Activated CD8-positive, alpha-beta memory T cell treated with anti-CD3 and anti-CD28 coated beads for 48 hours (primary cell): ENCODE data around the gene TNFAIP8L1.

ENCODE experiments used
- DNase-seq, 3 experiments: peaks; one replicate each; pipeline ENCODE4 v3.0.0-alpha.2; 2020; ENCODE audit warnings: low read depth in 2 of 3, low spot score in 2 of 3

The TNFAIP8L1 gene

DNA sequence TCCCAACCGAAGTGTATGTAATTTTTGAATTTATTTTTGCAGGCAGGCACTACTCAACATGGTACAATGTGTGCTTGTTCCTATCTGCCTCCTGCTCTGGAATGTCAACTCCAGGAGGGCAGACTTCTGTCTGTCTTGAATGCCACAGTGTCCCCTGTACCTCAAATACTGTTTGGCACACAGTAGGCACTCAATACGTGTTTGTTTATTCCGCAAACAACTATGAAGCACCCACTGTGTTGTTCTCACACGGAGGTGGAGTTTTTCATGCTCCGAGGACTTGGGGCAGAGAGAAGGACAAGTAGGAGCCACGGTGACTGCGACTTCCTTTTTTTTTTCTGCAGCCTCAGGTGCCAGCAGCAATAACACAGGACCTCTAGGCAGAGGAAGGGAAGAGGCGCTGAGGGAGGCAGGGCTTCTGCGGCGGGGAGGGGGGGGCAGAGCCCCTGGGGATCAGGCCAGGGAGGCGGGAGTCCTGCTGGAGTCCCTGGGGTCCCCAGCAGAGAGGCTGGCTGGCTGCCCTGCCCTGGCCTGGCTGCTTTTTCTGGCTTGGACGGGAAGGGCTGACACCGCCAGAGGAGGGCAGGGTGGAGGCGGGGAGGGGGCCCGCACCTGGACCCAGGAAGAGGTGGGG is 29.3 kb upstream of the TNFAIP8L1 start:
- DNase-seq = no peak

- no peak for DNase-seq
Measured at GRCh38 chr19:4613254-4613751, 26.0 kb upstream of the TNFAIP8L1 start.

DNA sequence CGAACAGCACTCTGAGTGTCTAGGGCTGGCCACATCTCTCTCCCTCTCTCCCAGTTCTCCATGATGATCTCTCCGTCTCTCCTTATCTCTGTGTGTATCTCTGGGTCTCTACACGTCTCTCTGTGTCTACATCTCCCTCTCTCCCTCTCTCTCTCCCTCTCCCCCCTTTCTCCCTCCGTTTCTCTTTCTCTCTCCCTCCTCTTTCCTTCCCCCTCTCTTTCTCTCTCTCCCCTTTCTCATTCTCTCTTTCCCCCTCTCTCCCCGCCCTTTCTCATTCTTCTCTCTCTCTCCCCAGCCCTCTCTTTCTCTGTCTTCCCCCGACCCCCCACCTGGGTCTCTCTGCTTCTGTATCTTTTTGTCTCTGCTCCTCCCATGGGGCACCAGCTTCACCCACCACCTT is 21.3 kb upstream of the TNFAIP8L1 start:
- DNase-seq = no peak

GRCh38 chr19:4619668-4620294 is 19.5 kb upstream of the TNFAIP8L1 start:
- no peak for DNase-seq

- no peak for DNase-seq
Measured at GRCh38 chr19:4620675-4621074, 18.6 kb upstream of the TNFAIP8L1 start.

- no peak for DNase-seq
Measured at GRCh38 chr19:4622695-4623421, 16.5 kb upstream of the TNFAIP8L1 start.

DNA sequence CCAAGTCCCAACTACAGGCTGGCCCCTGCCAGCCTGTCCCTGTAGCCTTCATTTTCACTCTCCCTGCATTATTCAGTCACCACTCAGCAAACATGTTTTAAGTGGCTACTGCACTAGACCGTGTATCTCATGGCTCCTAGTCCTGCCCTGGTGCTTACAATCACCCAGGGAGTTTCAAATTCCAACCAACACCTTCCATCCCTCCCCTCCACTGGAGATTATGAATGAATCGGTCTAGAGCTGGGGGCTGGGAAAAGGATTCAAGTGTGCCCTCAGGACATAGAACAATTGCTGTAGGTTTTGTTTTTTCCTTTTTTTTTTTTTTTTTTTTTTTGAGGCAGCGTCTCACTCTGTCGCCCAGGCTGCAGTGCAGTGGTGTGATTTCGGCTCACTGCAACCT is 15.0 kb upstream of the TNFAIP8L1 start:
- DNase-seq = no peak

DNA sequence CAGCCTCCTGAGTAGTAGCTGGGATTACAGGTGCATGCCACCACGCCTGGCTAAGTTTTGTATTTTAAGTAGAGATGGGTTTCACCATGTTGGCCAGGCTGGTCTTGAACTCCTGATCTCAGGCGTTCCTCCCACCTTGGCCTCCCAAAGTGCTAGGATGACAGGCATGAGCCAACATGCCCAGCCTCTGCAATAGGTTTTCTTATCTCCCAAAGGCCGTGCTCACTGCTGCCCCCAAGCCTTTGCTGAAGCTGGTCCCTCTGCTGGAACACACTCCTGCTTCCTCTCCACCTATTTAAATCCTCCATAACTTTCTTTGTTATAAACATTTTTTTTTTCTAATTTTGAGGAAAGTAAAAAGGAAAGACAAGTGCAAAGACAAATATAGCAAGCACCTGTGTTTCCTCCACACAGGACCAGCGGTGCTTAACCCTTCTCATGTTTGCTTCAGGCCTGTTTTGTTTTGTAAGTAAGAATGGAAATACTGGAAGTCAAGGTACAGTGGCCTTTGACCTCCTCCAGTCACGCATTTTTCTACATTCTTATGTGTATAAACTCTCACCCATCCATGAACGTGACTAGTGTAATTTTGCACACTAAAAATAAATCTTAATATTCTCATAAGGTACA is 14.5 kb upstream of the TNFAIP8L1 start:
- DNase-seq = no peak

DNA sequence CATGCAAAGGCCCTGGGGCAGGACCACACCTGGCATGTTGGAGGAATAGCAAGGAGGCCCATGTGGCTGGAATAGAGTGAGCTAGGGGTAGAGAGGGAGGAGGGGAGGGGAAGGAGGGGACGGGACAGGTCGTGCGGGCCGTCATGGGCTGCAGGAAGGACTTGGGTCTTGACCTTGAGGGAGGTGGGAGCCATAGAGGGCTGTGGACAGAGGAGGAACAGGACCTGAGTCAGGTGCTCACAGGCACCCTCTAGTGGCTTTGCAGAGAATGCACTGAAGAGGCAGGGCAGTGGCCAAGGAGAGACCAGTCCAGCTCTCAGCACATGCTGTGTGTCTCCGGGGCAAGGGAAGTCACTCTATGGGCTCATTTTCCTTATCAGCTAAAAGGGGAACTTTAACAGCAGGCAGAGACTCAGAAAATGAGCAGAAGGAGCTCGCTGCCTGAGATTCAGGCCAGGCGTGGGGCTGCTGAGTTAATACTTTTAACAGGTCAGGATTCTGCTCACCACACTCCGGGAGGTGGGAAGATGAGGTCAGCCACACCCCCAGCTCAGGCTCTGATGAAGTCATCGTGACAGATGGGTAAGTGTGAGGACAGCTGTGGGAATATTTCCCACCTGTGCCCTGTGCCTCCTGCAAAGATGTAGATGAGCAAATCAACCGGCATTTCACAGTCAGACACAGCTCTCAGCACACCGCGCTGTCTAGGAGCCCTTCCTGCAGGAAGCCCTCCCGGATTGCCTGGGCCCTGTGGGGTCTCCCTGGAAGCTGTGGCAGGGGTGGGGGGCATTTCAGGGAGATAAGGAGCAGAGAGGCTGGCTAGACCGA is 6.0 kb upstream of the TNFAIP8L1 start:
- no peak for DNase-seq

- DNase-seq = no peak
Measured at GRCh38 chr19:4635754-4636116, 3.6 kb upstream of the TNFAIP8L1 start.

- peak; percentile 56 to 81 (median 75) for DNase-seq
Measured at GRCh38 chr19:4636151-4636717, 3.1 kb upstream of the TNFAIP8L1 start.

GRCh38 chr19:4636761-4637160 is 2.6 kb upstream of the TNFAIP8L1 start:
- no peak for DNase-seq

- no peak for DNase-seq
Measured at GRCh38 chr19:4638317-4638716, 999 bp upstream of the TNFAIP8L1 start.

GRCh38 chr19:4639531-4640246 is 373 bp downstream of the TNFAIP8L1 start:
- DNase-seq = no peak

- DNase-seq = no peak
Measured at GRCh38 chr19:4640247-4641000, 1.1 kb downstream of the TNFAIP8L1 start.

GRCh38 chr19:4641132-4641531 is 1.8 kb downstream of the TNFAIP8L1 start:
- no peak for DNase-seq

DNA sequence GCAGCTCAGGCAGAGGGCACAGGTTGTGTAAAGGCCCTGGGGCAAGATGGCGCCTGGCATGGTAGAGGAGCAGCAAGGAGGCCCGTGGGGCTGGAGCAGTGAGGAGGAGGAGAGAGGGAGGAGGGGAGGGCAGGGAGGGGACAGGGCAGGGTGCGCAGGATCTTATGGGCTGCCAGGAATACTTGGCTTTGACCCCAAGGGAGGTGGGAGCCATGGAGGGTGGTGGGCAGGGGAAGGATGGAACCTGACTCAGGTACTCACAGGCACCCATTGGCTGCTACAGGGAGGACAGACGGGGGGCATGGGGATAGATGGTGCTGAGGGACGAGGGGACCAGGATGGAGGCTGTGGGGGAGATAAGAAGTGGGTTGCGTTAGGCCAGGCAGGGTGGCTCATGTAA is 3.3 kb downstream of the TNFAIP8L1 start:
- DNase-seq = no peak

- DNase-seq = no peak
Measured at GRCh38 chr19:4645718-4646117, 6.4 kb downstream of the TNFAIP8L1 start.
